Embryonic facial prominence (tissue), 1 donor: ENCODE results near the gene SLC35E2B.
A peak's percentile ranks its signal among the peaks of the same experiment; 100 is the strongest.
"Not testable (repeated sequence)": the region's sequence is repeated elsewhere in the genome, so short reads cannot be mapped to it uniquely, and the experiment has no call there.

Experiments
- DNase-seq: peaks from one replicate; pipeline ENCODE4 v3.0.0-alpha.2; 2016; ENCODE audit errors: extremely low spot score

Gene SLC35E2B

DNA sequence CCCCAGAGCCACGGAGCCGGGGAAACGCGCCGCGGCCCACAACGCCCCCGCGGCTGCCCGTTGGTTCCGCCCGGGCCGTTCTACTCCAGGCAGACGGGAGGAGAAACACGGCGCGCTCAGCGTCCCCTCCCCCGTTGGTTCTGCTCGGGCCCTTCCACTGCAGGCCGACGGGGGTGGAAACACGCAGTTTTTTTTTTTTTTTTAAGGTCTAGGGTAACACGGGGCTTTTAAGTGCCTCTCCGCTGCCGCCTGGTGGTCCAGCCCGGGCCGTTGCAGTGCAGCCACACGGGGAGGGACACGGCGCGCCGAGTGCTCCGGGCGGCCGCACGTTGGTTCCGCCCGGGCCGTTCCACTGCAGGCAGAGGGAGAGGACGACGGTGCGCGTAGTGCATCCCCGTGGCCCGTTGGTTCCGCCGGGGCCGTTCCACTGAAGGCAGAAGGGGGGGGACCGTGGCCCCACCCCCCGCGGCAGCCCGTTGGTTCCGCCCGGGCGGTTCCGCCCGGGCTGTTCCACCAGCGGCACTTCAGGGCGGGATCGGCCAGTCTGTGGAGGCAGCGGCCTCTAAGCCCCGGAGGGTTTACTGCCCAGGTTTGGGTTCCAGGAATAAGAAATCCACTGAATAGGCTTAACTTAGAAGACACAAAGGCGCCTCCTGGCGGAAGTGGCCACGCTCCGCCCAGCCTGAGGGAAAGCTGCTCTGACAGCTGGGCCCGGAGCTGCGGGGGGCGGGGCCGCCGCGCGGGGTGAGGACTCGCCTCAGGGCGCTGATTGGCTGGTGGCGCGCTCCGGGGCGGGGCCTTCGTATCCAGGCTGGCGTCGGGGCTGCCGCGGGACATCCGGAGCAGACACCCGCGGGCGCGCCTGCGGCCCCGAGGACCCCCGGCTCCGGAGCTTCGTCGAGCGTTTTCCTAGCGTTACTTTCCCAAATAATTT is at the start of gene SLC35E2B:
Gene SLC35E2B, minus strand, starts transcription at position 82 of the 934 bp plus-strand sequence. CDS start 16,096 bp downstream, outside the sequence.
- peak; percentile 88 for DNase-seq

DNA sequence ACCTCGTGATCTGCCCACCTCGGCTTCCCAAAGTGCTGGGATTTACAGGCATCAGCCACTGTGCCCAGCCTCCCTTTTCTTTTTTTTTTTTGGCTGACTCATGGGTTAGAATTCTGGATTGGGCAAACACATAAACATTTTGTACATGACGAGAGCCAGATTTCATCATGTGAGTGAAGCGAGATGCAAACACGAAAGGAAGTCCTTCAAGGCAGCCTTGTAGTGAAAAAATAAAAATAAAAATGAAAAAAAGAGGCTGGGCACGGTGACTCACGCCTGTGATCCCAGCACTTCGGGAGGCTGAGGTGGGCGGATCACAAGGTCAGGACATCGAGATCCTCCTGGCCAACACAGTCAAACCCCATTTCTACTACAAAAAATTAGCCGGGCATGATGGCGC is 48.4 kb upstream of the SLC35E2B start:
- DNase-seq: not testable (repeated sequence)

DNA sequence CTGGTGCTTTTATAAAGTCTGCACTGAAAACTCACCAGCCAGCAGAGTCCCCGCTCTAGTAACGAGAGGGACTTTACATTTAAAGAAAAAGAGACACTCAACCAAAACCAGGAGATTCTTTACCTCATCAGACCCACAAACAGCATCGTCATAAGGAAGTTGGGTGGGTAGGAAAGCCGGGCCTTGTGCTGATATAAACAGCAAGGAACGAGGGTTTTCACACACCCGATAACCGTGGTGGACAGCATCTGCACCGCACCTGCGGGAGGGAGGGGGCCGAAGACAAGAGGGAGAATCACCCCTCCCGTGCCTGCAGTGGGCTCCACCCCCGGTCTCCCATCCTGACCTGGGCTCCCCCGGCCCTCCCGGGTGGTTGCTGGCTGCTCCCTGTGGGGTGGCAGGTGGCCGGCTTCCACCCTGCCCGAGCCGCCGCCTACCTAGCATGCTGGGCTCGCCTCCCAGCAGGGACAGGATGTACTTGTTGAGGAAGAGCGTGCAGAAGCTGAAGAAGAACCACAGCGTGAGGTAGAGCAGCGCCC is 46.3 kb upstream of the SLC35E2B start:
- DNase-seq: not testable (repeated sequence)

DNA sequence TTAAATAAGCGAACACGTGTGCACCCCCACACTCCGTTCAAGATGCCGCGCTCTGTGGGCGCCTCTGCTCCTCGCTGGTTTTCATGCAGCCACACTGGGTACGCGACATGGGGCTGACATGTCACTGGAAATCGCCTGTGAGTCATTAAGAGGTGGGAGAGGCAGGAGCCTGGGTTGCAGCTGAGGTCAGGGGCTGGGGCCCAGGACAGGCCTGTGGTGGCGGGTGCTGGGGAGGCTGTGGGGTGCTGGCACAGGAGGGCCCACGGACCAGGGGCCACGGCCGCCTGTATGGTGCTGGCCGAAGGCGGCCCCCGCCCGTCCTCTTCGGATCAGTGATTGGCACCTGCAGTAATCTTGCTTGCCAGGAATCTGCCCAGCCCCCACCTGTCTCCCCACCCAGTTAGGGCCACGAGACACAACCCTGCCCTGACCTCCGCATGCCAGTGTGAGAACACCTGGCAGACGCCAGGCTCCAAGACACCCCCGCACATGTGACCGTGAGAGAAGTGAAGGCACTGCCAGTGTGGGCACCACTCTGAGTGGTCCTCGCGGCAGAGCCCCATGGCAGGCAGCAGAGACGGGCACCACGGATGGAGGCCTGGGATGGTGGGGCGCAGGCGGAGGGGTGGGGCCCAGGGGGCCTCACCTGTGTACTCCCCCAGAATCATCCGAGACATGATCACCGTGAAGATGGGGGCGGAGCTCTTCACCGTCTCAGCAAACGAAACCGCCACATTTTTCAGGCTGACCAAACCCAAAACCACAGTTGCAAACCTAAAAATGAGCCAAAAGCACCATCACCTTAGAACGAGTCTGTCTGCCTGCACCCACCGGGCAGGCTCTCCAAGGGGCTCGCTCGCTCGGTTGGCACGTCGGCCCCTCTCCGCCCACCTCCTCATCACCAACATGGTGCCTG is 45.3 kb upstream of the SLC35E2B start:
- DNase-seq: not testable (repeated sequence)

DNA sequence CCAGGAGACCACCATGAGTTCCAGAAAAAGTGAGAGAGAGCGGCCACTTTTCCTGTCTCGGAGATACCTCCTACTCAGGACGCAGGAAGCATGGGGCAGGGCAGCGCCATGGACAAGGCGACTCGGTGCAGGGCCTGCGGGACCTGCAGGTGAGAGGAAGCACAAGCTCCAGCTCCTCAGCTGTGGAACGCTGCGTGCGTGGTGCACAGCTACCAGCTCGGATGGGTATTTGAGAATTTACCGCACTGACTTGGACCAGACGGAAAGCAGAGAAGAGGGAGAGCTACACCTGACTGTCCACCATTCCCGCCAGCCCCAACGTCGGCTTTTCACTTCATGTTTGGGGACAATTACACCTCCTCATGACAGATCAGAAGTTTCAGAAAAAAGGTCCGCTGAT is 39.8 kb upstream of the SLC35E2B start:
- DNase-seq: no peak

DNA sequence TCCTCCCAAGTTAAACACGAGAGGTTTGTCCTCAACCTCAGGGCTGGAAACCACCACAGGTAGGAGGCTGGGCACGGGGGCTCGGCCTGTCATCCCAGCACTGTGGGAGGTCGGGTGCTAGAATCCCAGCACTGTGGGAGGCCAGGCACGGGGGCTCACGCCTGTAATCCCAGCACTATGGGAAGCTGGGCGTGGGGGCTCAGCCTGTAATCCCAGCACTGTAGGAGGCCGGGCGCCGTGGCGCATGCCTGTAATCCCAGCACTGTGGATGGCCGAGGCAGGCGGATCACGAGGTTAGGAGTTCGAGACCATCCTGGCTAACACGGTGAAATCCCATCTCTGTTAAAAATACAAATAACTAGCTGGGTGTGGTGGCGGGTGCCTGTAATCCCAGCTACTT is 38.3 kb upstream of the SLC35E2B start:
- DNase-seq: no peak

DNA sequence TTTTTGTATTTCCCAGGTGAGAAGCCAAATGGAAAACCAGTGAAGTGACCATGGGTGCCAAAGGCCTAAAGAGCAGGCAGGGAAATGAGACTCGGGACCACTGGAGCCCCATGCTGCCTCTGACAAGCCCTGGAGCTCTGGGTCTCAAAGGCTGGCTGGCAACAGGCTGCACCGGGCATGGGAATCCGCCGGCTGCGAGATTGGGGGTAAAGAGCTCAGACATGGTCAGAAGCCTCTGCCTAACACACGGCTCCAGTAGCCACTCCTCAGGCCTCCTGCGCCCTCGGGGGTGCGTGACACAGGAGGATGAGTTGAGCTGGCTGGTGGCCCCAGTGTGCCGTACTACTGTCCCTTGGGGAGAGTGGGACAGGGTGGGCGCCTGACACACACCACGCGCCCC is 37.6 kb upstream of the SLC35E2B start:
- DNase-seq: not testable (repeated sequence)

DNA sequence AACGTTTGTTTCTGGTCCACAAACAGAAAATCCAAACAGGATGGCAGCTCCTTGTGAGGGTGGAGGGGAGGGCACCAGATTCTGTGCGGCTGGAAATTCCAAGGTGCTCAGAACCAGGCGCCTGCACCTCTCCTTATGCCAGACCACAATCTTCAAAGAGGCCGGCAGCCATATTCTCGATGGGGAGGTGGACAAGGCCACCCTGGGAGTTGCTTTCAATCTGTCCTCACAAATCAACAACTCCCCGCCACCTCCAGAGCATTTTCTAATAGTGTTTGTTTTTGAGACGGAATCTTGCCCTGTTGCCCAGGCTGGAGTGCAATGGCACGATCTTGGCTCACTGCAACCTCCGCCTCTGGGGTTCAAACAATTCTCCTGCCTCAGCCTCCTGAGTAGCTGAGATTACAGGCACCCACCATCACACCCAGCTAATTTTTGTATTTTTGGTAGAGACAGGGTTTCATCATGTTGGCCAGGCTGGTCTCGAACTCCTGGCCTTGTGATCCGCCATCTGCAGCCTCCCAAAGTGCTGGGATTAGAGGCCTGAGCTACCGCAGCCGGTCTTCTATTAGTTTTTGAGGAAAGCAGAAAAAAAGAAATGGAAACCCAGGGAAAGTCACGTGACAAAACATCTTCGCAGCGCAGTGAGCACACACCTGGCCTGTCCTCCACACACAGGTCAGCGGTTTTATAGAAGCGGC is 36.7 kb upstream of the SLC35E2B start:
- not testable (repeated sequence) for DNase-seq

DNA sequence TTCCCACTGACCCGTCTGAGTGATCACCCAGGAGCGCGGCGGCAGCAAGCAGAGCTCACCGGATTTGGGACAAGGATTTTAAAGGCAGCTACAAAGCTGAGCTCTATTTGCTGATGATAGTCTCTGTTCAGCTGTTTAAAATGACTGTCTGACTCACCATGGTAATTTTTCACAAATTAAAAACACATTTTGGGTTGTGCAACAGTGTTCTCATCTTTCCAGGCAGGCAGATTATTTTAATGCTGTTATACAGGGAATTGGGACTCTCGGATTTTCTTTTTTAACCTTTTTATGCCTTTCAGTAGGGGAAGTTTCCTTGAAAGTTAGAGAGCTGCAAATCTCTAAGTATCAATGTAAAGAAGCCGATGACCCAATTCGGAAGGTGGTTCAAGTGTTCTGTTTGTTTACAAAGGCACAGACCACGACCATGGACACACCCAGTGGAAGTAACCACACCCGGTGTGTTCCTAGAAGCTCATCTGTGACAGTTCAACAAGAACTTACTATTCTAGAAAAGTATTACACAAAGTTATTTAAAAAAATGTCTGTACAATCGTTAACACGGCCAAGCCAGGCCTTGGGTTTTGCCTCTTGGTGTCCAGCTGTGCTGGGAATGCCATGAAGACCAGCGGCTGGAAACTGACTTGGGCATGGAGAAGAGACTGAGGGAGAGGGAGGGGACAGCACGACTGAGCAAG is 35.9 kb upstream of the SLC35E2B start:
- DNase-seq: not testable (repeated sequence)

DNA sequence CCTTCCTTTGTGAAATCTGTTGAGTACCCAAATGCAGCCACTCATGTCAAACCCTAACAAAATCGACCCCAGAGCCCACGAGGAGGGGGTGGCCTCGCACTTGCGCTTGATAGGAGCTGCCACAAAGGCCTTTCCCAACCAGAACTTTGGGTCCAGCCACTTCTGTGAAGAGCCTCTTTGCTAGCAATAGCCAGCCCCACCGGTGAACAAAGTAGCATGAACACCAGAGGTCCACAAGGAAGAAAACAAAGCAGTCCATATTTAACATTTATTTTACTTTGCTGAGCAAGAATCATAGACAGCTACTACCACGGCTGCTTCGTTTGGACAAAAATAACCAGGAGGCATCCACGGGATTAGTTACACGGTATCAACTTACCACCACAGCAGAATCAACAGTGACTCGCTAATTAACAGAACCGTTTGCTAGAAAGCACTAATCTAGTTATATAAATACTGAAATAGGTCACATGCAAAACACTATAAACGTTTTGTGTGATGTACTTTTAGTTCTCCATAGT is 34.6 kb upstream of the SLC35E2B start:
- DNase-seq: not testable (repeated sequence)

DNA sequence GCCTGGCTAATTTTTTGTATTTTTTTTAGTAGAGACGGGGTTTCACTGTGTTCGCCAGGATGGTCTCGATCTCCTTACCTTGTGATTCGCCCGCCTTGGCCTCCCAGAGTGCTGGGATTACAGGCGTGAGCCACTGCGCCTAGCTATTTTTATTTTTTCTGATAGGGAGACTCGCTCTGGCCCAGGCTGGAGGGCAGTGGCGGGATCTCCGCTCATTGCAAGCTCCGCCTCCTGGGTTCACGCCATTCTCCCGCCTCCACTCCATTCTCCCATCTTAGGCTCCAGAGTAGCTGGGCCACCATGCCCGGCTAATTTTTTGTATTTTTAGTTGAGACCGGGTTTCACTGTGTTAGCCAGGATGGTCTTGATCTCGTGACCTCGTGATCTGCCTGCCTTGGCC is 33.5 kb upstream of the SLC35E2B start:
- not testable (repeated sequence) for DNase-seq

DNA sequence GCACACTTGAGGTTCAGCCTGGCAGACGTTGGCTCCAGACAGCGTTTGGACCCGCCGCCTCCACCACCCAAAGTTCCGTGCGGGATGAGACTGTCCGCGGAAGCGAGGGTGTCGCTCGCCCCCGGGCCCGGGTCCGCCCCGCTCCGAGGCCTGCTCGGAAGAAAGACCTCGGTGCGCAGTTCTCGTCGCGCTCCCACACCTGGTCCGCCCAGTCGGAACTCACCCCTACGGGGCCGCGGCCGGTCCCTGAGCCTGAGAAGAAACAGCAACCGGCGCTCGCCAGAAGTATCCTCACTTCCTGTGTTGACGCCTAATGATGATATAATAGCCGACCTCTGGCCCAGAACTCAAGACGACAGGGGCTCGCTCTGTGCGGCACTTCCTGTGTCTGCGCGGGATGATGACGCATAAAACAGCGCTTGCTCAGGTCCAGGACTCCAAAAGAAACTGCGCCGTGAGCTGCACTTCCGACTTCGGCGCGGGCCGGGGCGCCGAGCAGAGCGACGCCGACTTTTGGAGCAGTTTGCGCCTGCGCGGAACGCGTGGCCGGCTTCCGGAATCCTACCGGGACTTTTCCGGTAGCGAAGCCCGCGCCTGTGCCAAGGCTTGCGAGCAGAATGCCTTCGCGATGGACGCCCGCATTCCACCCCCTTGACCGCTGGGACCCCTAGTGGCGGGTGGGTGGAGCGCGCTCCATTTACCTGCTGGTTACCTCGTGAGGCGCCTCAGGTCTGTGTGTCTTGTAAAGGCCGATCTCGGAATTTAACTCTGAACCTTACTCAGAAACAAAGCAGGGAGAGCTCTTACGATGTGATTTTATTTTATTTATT is 31.7 kb upstream of the SLC35E2B start, which contains the start of gene CDK11A:
Gene CDK11A, minus strand, starts transcription at position 323 of the 830 bp plus-strand sequence. CDS start 1,539 bp downstream, outside the sequence.
- DNase-seq: peak; percentile 98

DNA sequence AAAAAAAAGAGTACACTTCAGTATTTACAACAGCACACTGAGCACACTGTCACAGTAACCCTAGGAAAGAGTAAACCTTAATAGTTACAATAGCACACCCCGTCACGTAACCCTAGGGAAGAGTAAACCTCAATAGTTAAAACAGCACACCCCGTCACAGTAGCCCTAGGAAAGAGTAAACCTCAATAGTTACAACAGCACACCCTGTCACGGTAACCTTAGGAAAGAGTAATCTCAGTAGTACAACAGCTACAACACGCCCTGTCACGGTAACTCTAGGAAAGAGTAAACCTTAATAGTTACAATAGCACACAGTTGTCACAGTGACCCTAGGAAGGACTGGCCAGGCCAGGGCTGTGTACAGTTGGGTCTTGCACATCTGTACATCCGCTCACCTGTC is 28.6 kb upstream of the SLC35E2B start:
- DNase-seq: no peak

DNA sequence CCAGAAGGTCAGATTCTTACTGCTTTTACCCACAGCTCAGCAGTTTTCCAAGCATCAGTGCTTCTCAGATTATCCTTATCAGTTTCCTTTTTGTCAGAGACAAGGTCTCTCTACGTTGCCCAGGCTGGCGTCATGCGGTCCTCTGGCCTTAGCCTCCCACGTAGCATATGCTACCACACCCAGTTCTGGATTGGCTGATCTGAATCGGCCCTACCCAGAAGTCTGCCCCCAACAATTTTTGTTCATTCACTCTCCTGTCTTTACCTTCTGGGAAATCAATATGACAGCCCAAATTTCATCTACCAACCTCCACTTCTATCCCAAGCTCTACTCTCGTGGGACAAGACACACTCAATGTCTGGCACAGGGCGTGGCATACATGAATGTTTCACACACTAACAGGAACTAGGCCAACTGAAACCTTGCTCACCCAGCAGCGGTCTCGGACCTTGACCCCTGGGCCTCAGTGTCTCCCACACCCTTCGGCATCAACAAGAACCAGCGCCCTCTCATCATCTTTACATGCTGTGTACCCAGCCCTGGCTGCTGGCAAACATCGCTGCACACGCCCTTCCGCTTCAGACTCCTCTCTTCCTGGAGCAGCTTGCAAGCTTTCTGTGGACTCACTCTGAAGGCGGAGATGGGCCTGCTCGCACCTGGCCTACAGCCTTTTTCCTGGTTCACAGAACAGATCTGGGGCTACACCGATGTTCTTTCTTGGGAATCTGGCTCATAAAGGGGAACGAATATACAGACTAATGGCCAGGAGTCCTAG is 22.7 kb upstream of the SLC35E2B start:
- DNase-seq: not testable (repeated sequence)

DNA sequence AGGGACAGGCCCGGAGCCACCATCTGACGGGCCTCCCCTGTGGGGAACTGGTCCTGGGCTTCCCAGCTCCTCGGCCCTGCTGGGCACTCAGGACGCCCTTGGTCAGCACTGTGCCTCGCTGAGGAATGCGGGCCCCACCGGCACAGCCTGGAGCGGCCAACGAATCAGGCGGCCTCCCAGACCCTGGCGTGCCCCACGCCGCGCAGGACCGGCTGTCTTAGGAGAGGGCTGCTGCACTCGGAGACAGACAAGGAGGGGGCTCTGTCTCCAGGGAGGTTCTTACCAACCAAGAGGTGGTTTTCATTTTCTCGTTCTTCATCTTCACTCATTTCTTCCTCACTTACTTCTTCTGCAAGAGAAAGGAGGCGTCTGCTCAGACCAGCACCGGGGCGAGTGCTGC is 15.3 kb upstream of the SLC35E2B start:
- DNase-seq: not testable (repeated sequence)

DNA sequence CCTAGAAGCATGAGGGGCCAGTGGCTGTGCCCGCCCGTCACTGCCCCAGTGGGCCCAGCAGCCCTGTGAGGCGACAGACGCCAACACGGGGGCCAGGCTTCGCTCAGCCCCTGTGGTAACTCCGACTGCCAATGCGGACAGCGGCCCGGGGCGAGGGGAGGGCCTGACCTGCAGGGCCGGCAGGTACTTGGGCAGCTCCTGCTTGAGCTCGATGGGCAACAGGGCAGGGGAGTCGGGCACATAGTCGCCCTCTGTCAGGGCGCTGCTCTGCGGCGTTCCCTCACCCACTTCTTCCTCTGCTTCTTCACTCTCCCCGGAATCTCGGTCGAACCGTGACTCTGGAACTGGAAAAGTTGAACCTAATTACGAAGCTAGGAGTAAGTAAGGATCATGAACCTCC is 14.6 kb upstream of the SLC35E2B start:
- DNase-seq: not testable (repeated sequence)

DNA sequence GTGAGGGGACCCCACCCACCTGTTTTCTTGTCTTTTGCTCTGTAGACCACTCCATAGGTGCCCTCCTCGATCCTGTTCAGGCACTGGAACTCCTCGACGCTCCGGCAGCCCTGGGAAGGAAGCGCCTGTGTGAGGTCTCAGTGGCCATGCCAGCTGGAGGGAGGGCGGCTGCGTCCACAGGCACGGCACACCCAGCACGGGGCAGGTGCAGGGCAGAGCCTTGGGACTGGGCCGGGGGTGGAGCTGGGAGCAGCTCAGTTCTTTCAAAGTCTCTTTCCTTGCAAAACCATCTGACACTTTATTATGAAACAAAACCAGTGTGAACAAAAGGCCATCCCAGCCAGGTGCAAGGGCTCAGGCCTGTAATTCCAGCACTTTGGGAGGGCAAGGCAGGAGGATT is 13.0 kb upstream of the SLC35E2B start:
- not testable (repeated sequence) for DNase-seq

DNA sequence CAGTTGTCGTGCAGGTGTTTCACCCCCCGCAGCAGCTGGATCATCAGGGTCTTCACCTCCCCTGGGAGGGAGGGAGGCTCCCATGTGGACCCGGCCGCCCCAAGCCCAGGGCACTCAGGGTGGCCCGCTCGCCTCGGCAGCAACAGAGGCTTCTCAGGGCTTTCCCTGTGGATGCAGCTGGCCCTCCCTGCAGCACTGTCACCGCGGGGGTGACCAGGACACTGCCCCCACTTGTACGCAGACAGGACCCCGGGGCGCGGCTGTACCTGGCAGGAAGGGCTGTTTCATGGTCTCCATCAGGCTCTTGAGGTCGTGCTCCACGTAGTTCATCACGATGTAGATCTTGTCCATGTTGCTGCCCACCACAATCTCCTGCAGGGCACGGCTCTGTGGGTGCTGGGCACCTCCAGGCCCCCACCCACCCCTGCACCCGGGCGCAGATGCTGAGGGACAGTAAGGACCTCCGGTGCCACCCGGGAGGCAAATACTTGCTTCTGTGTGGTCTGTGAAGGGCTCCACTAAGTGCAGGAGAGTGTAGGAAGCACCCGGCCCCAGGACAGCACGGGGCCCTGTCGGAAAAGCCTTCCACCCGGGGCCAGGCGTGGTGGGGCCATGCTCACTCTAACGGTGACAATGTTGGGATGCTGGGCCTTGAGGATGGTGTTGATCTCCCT is 11.8 kb upstream of the SLC35E2B start:
- DNase-seq: not testable (repeated sequence)
